Endothelial cell of umbilical vein (primary cell): ENCODE data around the gene SMCO2. TPM values are rescaled to one million over a fixed set of nuclear protein-coding genes. Genes with fewer than 3 reads are reported as not detected.

ENCODE experiments used
- BruUV-seq: library from RNA; stranded (reverse); fragments of 400-500 nt; replicated peaks from 2 replicates; lab custom pipeline; 2021; lab: Mats Ljungman, UMichigan
- CTCF ChIA-PET: fragments of 300-600, 350-600 bp; sonication (Branson Sonifier 250); formaldehyde crosslinking; loops from one replicate; lab custom pipeline; 2021; ENCODE audit warnings: antibody characterized with exemption, inconsistent platforms; lab: Charles Lee
- POLR2A ChIA-PET: fragments of 300-600, 350-600 bp; sonication (Branson Sonifier 250); formaldehyde crosslinking; loops from one replicate; lab custom pipeline; 2021; ENCODE audit warnings: antibody characterized with exemption, inconsistent platforms; lab: Charles Lee
- DNase-seq: peaks from one replicate; pipeline ENCODE4 v3.0.0-alpha.2; 2011; ENCODE audit warnings: low read depth, low spot score
- FAIRE-seq: peaks from 2 replicates; lab custom pipeline; 2011; peaks lifted over from hg19 to GRCh38; lab: Jason Lieb, UNC
- H2AFZ ChIP-seq: 2 replicates; pipeline ENCODE4 v1.6.0; 2012; ENCODE audit warnings: low read depth, low read length, control low read depth, inconsistent platforms
- H3K27ac ChIP-seq: 2 replicates; pipeline ENCODE4 v1.5.1; 2011; ENCODE audit warnings: low read depth, mild to moderate bottlenecking, control low read depth, low read length, moderate library complexity; ENCODE audit not compliant: insufficient read depth
- H3K27me3 ChIP-seq, 2 experiments: 2 replicates each; pipeline versions ENCODE4 v1.6.0 to v1.6.1; 2011; ENCODE audit warnings: low read length in 2 of 2, mixed read lengths in 1 of 2; ENCODE audit not compliant: control insufficient read depth in 2 of 2, insufficient read depth in 2 of 2
- H3K36me3 ChIP-seq, 2 experiments: 2 replicates in 1 of 2; 3 replicates in 1 of 2; pipeline ENCODE4 v1.5.1; 2011; ENCODE audit warnings: low read length in 2 of 2, mild to moderate bottlenecking in 1 of 2, moderate library complexity in 1 of 2; ENCODE audit not compliant: control insufficient read depth in 2 of 2, insufficient read depth in 2 of 2; ENCODE audit errors: extremely low read depth in 1 of 2
- H3K4me1 ChIP-seq: 3 replicates; pipeline ENCODE4 v1.5.1; 2011; ENCODE audit warnings: mild to moderate bottlenecking, low read length; ENCODE audit not compliant: control insufficient read depth, insufficient read depth; ENCODE audit errors: extremely low read depth
- H3K4me2 ChIP-seq: 2 replicates; pipeline ENCODE4 v1.6.1; 2011; ENCODE audit warnings: low read length, control low read depth, mixed read lengths; ENCODE audit not compliant: insufficient read depth
- H3K4me3 ChIP-seq, 3 experiments: fragments of 200-600 bp in 1 of 3; sonication (generic), shearing (Covaris generic) in 1 of 3; replicated peaks in 1 of 3; 2 replicates each; pipeline ENCODE4 v1.5.1; 2011 to 2016; ENCODE audit warnings: control low read depth in 3 of 3, low read length in 3 of 3, mild to moderate bottlenecking in 2 of 3, inconsistent platforms in 1 of 3, low read depth in 1 of 3, moderate library complexity in 1 of 3; ENCODE audit not compliant: insufficient read depth in 1 of 3
- H3K79me2 ChIP-seq: 2 replicates; pipeline ENCODE4 v1.6.0; 2012; ENCODE audit warnings: low read length, inconsistent platforms; ENCODE audit not compliant: control insufficient read depth, insufficient read depth
- H3K9ac ChIP-seq: replicated peaks from 2 replicates; pipeline ENCODE3; 2011; ENCODE audit warnings: low read length, control low read depth; ENCODE audit not compliant: insufficient read depth; ENCODE audit errors: extremely low read depth
- H3K9me1 ChIP-seq: replicated peaks from 3 replicates; pipeline ENCODE4 v1.6.0; 2011; ENCODE audit warnings: mild to moderate bottlenecking, low read length; ENCODE audit not compliant: control insufficient read depth, insufficient read depth; ENCODE audit errors: extremely low read depth
- H3K9me3 ChIP-seq: replicated peaks from 2 replicates; pipeline ENCODE4 v1.5.1; 2012; ENCODE audit warnings: low read length, inconsistent platforms; ENCODE audit not compliant: control insufficient read depth, insufficient read depth
- H4K20me1 ChIP-seq: replicated peaks from 2 replicates; pipeline ENCODE3; 2011; ENCODE audit warnings: mild to moderate bottlenecking, low read length; ENCODE audit not compliant: control insufficient read depth, insufficient read depth; ENCODE audit errors: extremely low read depth
- EZH2 ChIP-seq: IDR thresholded peaks from 2 replicates; pipeline ENCODE4 v1.6.1; 2012; ENCODE audit warnings: borderline replicate concordance, low read depth, mild to moderate bottlenecking, moderate library complexity, low read length, inconsistent platforms; ENCODE audit not compliant: severe bottlenecking
- FOS ChIP-seq: IDR thresholded peaks from 2 replicates; pipeline ENCODE4 v1.6.1; 2011; ENCODE audit warnings: mild to moderate bottlenecking, low read length, moderate library complexity, borderline replicate concordance; ENCODE audit not compliant: insufficient read depth
- GATA2 ChIP-seq: IDR thresholded peaks from 2 replicates; pipeline ENCODE4 v1.7.0; 2011; ENCODE audit warnings: low read depth, mild to moderate bottlenecking, moderate library complexity, mixed read lengths, low read length; ENCODE audit not compliant: insufficient read length, insufficient read depth
- JUN ChIP-seq: IDR thresholded peaks from 2 replicates; pipeline ENCODE4 v1.6.1; 2011; ENCODE audit warnings: borderline replicate concordance, low read depth; ENCODE audit not compliant: insufficient read length, insufficient read depth
- MYC ChIP-seq: IDR thresholded peaks from one replicate; pipeline ENCODE4 v1.6.1; 2011; ENCODE audit warnings: mild to moderate bottlenecking, low read depth, low read length
- POLR2A ChIP-seq: IDR thresholded peaks from 2 replicates; pipeline ENCODE4 v1.6.1; 2012; ENCODE audit warnings: low read depth, mild to moderate bottlenecking, control low read depth, low read length
- POLR2AphosphoS5 ChIP-seq: IDR thresholded peaks from 2 replicates; pipeline ENCODE4 v1.6.1; 2012; ENCODE audit warnings: low read depth, mild to moderate bottlenecking, control low read depth, low read length, moderate library complexity; ENCODE audit not compliant: insufficient read depth
- dilution Hi-C: fragments of 300-500 bp; cut with MboI; formaldehyde crosslinking; loops from one replicate; pipeline ENCODE4 v1.15.0; 2019; ENCODE audit warnings: low sequenced_read_pairs; ENCODE audit not compliant: extremely low pct_ligation_motif_present
- intact Hi-C: fragments of 100-400 bp; cut with micrococcal nuclease; formaldehyde crosslinking; loops from one replicate; pipeline ENCODE4 v1.10.0; 2022
- polyA plus RNA-seq, 4 experiments: library from polyadenylated mRNA; depleted of rRNA in 3 of 4; stranded (reverse) in 3 of 4; unstranded in 1 of 4; fragments of >200 nt; gene quantifications; 2 replicates each; pipeline versions ENCODE4 v1.2.1 to v1.2.3, GENCODE V29; 2011 to 2012; ENCODE audit warnings: missing spikeins in 1 of 4
- total RNA-seq: library from RNA; stranded (reverse); gene quantifications from 2 replicates; pipeline ENCODE4 v1.2.3, GENCODE V29; 2021
- TF ChIP-seq, protein P1 (sequence below), 2 donors: IDR thresholded peaks; 1 replicate in 1 of 2; 2 replicates in 1 of 2; pipeline ENCODE4 v1.5.1; 2011; ENCODE audit warnings: low read length in 2 of 2, mild to moderate bottlenecking in 2 of 2, moderate library complexity in 2 of 2, control low read depth in 1 of 2, inconsistent platforms in 1 of 2, low read depth in 1 of 2; ENCODE audit not compliant: insufficient read depth in 1 of 2; ENCODE audit errors: extremely low read depth in 1 of 2
- TF ChIP-seq, protein P2 (sequence below): IDR thresholded peaks from 2 replicates; pipeline ENCODE4 v1.6.1; 2011; ENCODE audit not compliant: insufficient read depth, insufficient read length

Gene SMCO2
- total and polyA plus RNA-seq, 2 donors (not counting 3 experiments of a cell fraction or from before 2014, with no cell fraction given), result 0.33 to 0.49 TPM

DNA sequence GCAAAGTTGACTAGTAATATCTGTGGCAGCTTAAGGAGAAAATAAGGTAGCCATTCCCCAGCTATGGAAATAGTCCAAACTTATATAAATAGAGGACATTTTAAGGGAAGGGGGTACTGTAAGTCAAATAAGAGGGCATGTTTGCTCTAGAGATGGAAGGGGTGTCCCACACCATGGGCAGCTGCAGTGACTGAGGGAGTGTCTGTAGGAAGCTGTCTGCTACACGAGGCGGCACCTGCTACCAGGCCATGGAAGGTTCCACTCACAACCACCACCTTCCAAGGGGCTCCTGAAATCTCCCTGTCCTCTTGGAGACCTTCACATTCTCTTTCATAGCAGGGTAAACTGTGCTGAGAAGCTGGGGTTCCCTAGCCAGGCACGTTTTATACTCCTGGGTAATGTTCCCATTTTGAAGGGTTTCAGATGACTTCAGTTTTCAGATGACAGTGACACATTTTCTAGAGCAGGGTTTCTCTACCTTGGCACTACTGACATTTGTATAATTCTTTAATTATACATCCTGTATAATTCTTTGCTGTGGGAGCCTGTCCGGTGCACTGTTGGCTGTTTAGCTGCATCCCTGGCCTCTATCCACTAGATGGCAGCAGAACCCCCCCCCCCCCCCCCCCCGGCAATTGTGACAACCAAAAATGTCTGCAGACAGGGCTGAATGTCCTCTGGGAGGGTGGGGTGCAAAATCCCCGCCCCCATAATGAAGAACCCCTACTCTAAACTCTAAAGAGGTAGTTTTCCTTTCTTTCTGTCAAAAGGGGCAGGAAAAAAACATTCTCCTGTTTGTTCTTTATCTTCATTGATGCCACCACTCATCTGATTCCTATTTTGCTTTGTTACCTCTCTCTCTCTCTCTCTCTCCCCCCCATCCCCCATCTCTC, 11.6 kb upstream of the SMCO2 start:
- Histone ChIP-seq H3K36me3 (no peaks in the 10 kb centered on the region), H3K27me3 (no peaks in the 10 kb centered on the region), H3K4me3 (no peak overlapping the region), H3K79me2 (no peaks in the 10 kb centered on the region), H3K4me1 (peaks cover 4% of the 10 kb centered on the region), H3K4me2 (no peak overlapping the region), H3K9me3 (no peaks in the 10 kb centered on the region), H3K27ac (no peak overlapping the region), H3K9ac (no peak overlapping the region), H4K20me1 (no peaks in the 10 kb centered on the region), H2AFZ (peak overlapping the region; percentile 21), H3K9me1 (no peaks in the 10 kb centered on the region)
- dilution Hi-C loops (no loop called here), intact Hi-C loops (loop anchor here (1.0 kb wide), 3 partner anchors 90 to 217 kb away; no protein-coding TSS in a partner anchor)
- TF ChIP-seq, protein P1, sequence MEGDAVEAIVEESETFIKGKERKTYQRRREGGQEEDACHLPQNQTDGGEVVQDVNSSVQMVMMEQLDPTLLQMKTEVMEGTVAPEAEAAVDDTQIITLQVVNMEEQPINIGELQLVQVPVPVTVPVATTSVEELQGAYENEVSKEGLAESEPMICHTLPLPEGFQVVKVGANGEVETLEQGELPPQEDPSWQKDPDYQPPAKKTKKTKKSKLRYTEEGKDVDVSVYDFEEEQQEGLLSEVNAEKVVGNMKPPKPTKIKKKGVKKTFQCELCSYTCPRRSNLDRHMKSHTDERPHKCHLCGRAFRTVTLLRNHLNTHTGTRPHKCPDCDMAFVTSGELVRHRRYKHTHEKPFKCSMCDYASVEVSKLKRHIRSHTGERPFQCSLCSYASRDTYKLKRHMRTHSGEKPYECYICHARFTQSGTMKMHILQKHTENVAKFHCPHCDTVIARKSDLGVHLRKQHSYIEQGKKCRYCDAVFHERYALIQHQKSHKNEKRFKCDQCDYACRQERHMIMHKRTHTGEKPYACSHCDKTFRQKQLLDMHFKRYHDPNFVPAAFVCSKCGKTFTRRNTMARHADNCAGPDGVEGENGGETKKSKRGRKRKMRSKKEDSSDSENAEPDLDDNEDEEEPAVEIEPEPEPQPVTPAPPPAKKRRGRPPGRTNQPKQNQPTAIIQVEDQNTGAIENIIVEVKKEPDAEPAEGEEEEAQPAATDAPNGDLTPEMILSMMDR (IDR thresholded peaks at IDR 0.05; ENCODE audit: extremely low read depth in 1 of 2, insufficient read depth in 1 of 2, low read depth in 1 of 2, low read length in 2 of 2), result peak; percentile 45 to 69
- TF ChIP-seq FOS, result no peak
- ChIA-PET CTCF (interaction anchor here (0.6 to 2.9 kb wide), 43 partner anchors 9 to 877 kb away, joined by 3 to 53 read pairs (median 4); partner anchors contain the start of genes PPFIBP1 and SMCO2), POLR2A (interaction anchor here (0.5 to 0.6 kb wide), 2 partner anchors 115 to 199 kb away, joined by 5 to 8 read pairs; no protein-coding TSS in a partner anchor)
- peak; percentile 21 for FAIRE-seq
- DNase-seq, result peak; percentile 17
- no TSS peak for BruUV-seq

DNA sequence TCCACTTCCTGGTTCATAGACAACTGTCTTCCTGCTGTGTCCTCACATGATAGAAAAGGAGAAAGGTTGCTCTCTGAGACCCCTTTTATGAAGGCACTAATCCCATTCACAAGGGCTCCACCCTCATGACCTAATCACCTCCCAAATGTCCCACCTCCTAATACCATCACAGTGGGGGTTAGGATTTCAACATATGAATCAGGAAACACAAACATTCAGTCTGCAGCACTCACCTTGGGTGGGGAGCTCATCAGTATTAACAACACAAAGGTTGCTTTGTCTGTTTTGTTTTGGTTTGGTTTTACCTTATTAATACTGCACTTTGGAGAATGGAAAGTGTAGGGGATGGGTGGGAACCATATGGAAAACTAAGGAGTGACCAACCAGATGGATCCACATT, 10.5 kb upstream of the SMCO2 start:
- dilution Hi-C loops, result no loop called here
- TF ChIP-seq FOS (no peak), EZH2 (no peak), JUN (no peak), POLR2A (no peak), MYC (no peak), GATA2 (no peak), POLR2AphosphoS5 (no peak)
- TF ChIP-seq, protein P2, sequence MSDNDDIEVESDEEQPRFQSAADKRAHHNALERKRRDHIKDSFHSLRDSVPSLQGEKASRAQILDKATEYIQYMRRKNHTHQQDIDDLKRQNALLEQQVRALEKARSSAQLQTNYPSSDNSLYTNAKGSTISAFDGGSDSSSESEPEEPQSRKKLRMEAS, result no peak
- TF ChIP-seq, protein P1 (IDR thresholded peaks at IDR 0.05; ENCODE audit: extremely low read depth in 1 of 2, insufficient read depth in 1 of 2, low read depth in 1 of 2, low read length in 2 of 2), result no peak
- ChIA-PET POLR2A (no interaction called here), CTCF (interaction anchor here (1.0 to 2.7 kb wide), 4 partner anchors 10 to 88 kb away, joined by 3 to 27 read pairs (median 4); partner anchors contain the start of genes PPFIBP1 and SMCO2)
- Histone ChIP-seq H3K36me3 (no peaks in the 10 kb centered on the region), H3K9ac (no peak overlapping the region), H3K4me3 (no peak overlapping the region), H3K4me1 (peaks cover 4% of the 10 kb centered on the region), H2AFZ (no peak overlapping the region), H3K9me3 (no peaks in the 10 kb centered on the region), H3K79me2 (no peaks in the 10 kb centered on the region), H3K27me3 (no peaks in the 10 kb centered on the region), H3K9me1 (no peaks in the 10 kb centered on the region), H4K20me1 (no peaks in the 10 kb centered on the region), H3K4me2 (no peak overlapping the region), H3K27ac (no peak overlapping the region)
- DNase-seq, result no peak
- no peak for FAIRE-seq
- BruUV-seq, result no TSS peak
- intact Hi-C loops, result no loop called here
